ENCODE measurements around the gene FAM136A.
"Not testable (repeated sequence)": the region's sequence is repeated elsewhere in the genome, so short reads cannot be mapped to it uniquely, and the experiment has no call there.

DNA sequence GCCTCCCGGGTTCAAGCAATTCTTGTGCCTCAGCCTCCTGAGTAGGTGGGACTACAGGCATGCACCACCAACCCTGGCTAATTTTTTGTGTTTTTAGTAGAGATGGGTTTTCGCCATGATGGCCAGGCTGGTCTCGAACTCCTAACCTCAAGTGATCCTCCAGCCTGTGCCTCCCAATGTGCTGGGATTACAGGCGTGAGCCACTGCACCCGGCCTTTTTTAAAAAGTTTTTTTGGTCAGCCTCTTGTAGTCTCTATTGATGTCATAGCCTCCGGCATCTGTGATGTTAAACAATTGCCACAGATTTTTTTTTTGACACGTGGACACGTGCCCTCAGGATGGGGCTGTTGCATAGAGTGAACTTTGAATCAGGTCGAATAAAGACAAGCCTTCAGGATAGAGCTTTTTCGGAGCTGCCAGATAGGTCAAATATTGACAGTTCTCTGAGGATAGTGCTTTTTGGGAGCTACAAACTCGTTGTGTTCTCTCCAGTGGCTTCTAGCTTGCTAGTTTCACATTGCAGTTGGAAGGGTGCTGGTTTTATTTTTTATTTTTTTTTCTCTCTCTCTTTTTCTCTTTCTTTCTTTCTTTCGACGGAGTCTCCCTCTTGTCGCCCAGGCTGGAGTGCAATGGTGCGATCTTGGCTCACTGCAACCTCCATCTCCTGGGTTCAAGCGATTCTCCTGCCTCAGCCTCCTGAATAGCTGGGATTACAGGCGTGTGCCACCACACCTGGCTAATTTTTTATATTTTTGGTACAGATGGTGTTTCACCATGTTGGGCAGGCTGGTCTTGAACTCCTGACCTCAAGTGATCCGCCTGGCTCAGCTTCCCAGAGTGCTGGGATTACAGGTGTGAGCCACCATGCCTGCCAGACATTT, 32.2 kb downstream of the FAM136A start:
- TF ChIP-seq, protein P1, sequence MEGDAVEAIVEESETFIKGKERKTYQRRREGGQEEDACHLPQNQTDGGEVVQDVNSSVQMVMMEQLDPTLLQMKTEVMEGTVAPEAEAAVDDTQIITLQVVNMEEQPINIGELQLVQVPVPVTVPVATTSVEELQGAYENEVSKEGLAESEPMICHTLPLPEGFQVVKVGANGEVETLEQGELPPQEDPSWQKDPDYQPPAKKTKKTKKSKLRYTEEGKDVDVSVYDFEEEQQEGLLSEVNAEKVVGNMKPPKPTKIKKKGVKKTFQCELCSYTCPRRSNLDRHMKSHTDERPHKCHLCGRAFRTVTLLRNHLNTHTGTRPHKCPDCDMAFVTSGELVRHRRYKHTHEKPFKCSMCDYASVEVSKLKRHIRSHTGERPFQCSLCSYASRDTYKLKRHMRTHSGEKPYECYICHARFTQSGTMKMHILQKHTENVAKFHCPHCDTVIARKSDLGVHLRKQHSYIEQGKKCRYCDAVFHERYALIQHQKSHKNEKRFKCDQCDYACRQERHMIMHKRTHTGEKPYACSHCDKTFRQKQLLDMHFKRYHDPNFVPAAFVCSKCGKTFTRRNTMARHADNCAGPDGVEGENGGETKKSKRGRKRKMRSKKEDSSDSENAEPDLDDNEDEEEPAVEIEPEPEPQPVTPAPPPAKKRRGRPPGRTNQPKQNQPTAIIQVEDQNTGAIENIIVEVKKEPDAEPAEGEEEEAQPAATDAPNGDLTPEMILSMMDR (conservative IDR thresholded peaks at IDR 0.05; ENCODE audit: low read length), result not testable (repeated sequence)
- not testable (repeated sequence) for TF ChIP-seq EZH2phosphoT487 (IDR thresholded peaks at IDR 0.05; ENCODE audit: borderline replicate concordance)
